Keratinocyte (primary cell): Measurements from ENCODE around the gene DCUN1D2. TPM values are rescaled to one million over a fixed set of nuclear protein-coding genes. Genes with fewer than 3 reads are reported as not detected.

Experiments
- DNase-seq: peaks from one replicate; pipeline ENCODE4 v3.0.0-alpha.2; 2011; ENCODE audit warnings: low read depth, missing footprints, low spot score
- FAIRE-seq: peaks from 2 replicates; lab custom pipeline; 2011; peaks lifted over from hg19 to GRCh38; lab: Jason Lieb, UNC
- H2AFZ ChIP-seq: 2 replicates; pipeline ENCODE4 v1.6.0; 2012; ENCODE audit warnings: low read length, control low read depth, inconsistent platforms; ENCODE audit not compliant: control insufficient read depth
- H3K27ac ChIP-seq: 2 replicates; pipeline ENCODE4 v1.5.1; 2011; ENCODE audit warnings: low read length; ENCODE audit not compliant: control insufficient read depth, insufficient read depth
- H3K27me3 ChIP-seq: 3 replicates; pipeline ENCODE4 v1.6.0; 2011; ENCODE audit warnings: low read length; ENCODE audit not compliant: control insufficient read depth, insufficient read depth; ENCODE audit errors: extremely low read depth
- H3K36me3 ChIP-seq, 2 experiments: 2 replicates in 1 of 2; 3 replicates in 1 of 2; pipeline ENCODE4 v1.5.1; 2011; ENCODE audit warnings: low read length in 2 of 2, mild to moderate bottlenecking in 1 of 2; ENCODE audit not compliant: control insufficient read depth in 2 of 2, insufficient read depth in 2 of 2; ENCODE audit errors: extremely low read depth in 1 of 2
- H3K4me1 ChIP-seq: 3 replicates; pipeline ENCODE4 v1.5.1; 2011; ENCODE audit warnings: low read length; ENCODE audit not compliant: control insufficient read depth, insufficient read depth; ENCODE audit errors: extremely low read depth
- H3K4me2 ChIP-seq: 3 replicates; pipeline ENCODE4 v1.6.0; 2011; ENCODE audit warnings: low read depth, low read length; ENCODE audit not compliant: control insufficient read depth, insufficient read depth; ENCODE audit errors: extremely low read depth
- H3K4me3 ChIP-seq, 3 experiments: fragments of 200-600 bp in 1 of 3; sonication (generic) in 1 of 3; 2 replicates in 2 of 3; 3 replicates in 1 of 3; pipeline ENCODE4 v1.5.1; 2011 to 2016; ENCODE audit warnings: low read length in 3 of 3, mild to moderate bottlenecking in 3 of 3, control low read depth in 2 of 3, inconsistent platforms in 1 of 3, low read depth in 1 of 3, mixed read lengths in 1 of 3, mixed run types in 1 of 3, moderate library complexity in 1 of 3; ENCODE audit not compliant: control insufficient read depth in 2 of 3, insufficient read depth in 2 of 3; ENCODE audit errors: extremely low read depth in 1 of 3
- H3K79me2 ChIP-seq: 2 replicates; pipeline ENCODE4 v1.6.0; 2012; ENCODE audit warnings: low read length; ENCODE audit not compliant: control insufficient read depth, insufficient read depth
- H3K9ac ChIP-seq: 3 replicates; pipeline ENCODE4 v1.6.0; 2011; ENCODE audit warnings: low read length; ENCODE audit not compliant: control insufficient read depth, insufficient read depth; ENCODE audit errors: extremely low read depth
- H3K9me1 ChIP-seq: 3 replicates; pipeline ENCODE4 v1.6.0; 2011; ENCODE audit warnings: low read length; ENCODE audit not compliant: control insufficient read depth, insufficient read depth; ENCODE audit errors: extremely low read depth
- H3K9me3 ChIP-seq: 2 replicates; pipeline ENCODE4 v1.5.1; 2012; ENCODE audit warnings: low read depth, low read length; ENCODE audit not compliant: control insufficient read depth
- H4K20me1 ChIP-seq: 3 replicates; pipeline ENCODE4 v1.6.0; 2011; ENCODE audit warnings: low read length; ENCODE audit not compliant: control insufficient read depth, insufficient read depth; ENCODE audit errors: extremely low read depth
- CTCF ChIP-seq, 3 experiments: IDR thresholded peaks in 1 of 3; conservative IDR thresholded peaks in 1 of 3; optimal IDR thresholded peaks in 1 of 3; 2 replicates in 2 of 3; 3 replicates in 1 of 3; pipeline versions ENCODE3 to v1.5.1; 2011; ENCODE audit warnings: low read length in 3 of 3, mild to moderate bottlenecking in 3 of 3, moderate library complexity in 2 of 3, control low read depth in 1 of 3, inconsistent platforms in 1 of 3; ENCODE audit not compliant: insufficient read depth in 2 of 3; ENCODE audit errors: extremely low read depth in 1 of 3
- EZH2 ChIP-seq: IDR thresholded peaks from one replicate; pipeline ENCODE4 v1.6.1; 2012; ENCODE audit warnings: inconsistent platforms, mild to moderate bottlenecking, low read length, moderate library complexity
- dilution Hi-C: fragments of 300-500 bp; cut with MboI; formaldehyde crosslinking; loops from one replicate; pipeline ENCODE4 v1.7.0; 2020; ENCODE audit warnings: low sequenced_read_pairs; ENCODE audit not compliant: extremely low pct_ligation_motif_present
- polyA plus RNA-seq, 5 experiments: library from polyadenylated mRNA; depleted of rRNA in 3 of 5; stranded (reverse) in 3 of 5; stranded (forward) in 1 of 5; unstranded in 1 of 5; fragments of >200 nt; gene quantifications; 1 replicate in 1 of 5; 2 replicates in 3 of 5; 3 replicates in 1 of 5; pipeline versions ENCODE4 v1.2.1 to v1.2.3, GENCODE V29; 2011 to 2012; ENCODE audit warnings: missing spikeins in 2 of 5, low read depth in 1 of 5, low replicate concordance in 1 of 5

Gene DCUN1D2
- polyA plus RNA-seq, 1 donor (not counting 4 experiments of a cell fraction or from before 2014, with no cell fraction given) = 9.1 TPM

GRCh38 chr13:113497217-113497616, 6.7 kb upstream of the DCUN1D2 start:
- Histone ChIP-seq H3K4me2 (no peak overlapping the region), H3K9me3 (no peaks in the 10 kb centered on the region), H3K4me3 (no peak overlapping the region), H3K36me3 (peaks cover 39 to 56% of the 10 kb centered on the region in 2 experiments), H3K79me2 (peaks cover 42% of the 10 kb centered on the region), H3K9me1 (no peaks in the 10 kb centered on the region), H3K9ac (no peak overlapping the region), H3K27ac (no peak overlapping the region), H3K27me3 (no peaks in the 10 kb centered on the region), H3K4me1 (peaks cover 19% of the 10 kb centered on the region), H4K20me1 (peaks cover 5% of the 10 kb centered on the region), H2AFZ (no peak overlapping the region)
- dilution Hi-C loops = no loop called here
- FAIRE-seq (no peak), DNase-seq (no peak)
- TF ChIP-seq EZH2 = no peak
- no peak for TF ChIP-seq CTCF (optimal IDR thresholded peaks at IDR 0.05 in 1 of 3, IDR thresholded peaks at IDR 0.05 in 1 of 3, conservative IDR thresholded peaks at IDR 0.05 in 1 of 3; ENCODE audit: extremely low read depth in 1 of 3, insufficient read depth in 2 of 3, low read length in 3 of 3)

GRCh38 chr13:113495494-113496210, 5.1 kb upstream of the DCUN1D2 start:
- no peaks in the 10 kb centered on the region for H3K27me3 ChIP-seq
- peaks cover 24% of the 10 kb centered on the region for H3K4me1 ChIP-seq
- no peak overlapping the region for H3K4me3 ChIP-seq
- TF ChIP-seq CTCF (optimal IDR thresholded peaks at IDR 0.05 in 1 of 3, IDR thresholded peaks at IDR 0.05 in 1 of 3, conservative IDR thresholded peaks at IDR 0.05 in 1 of 3; ENCODE audit: extremely low read depth in 1 of 3, insufficient read depth in 2 of 3, low read length in 3 of 3) (no peak), EZH2 (no peak)
- no peak for DNase-seq
- no peak overlapping the region for H3K4me2 ChIP-seq
- no peak overlapping the region for H2AFZ ChIP-seq
- H3K27ac ChIP-seq = no peak overlapping the region
- no peaks in the 10 kb centered on the region for H3K9me1 ChIP-seq
- H3K36me3 ChIP-seq = peaks cover 34 to 52% of the 10 kb centered on the region in 2 experiments
- H3K9me3 ChIP-seq = no peaks in the 10 kb centered on the region
- peaks cover 5% of the 10 kb centered on the region for H4K20me1 ChIP-seq
- H3K79me2 ChIP-seq = peaks cover 53% of the 10 kb centered on the region
- no peak for FAIRE-seq
- H3K9ac ChIP-seq = no peak overlapping the region
- dilution Hi-C loops = no loop called here
